IMR-90 (cell line): Measurements from ENCODE around the gene GK. TPM values are rescaled to one million over a fixed set of nuclear protein-coding genes. Genes with fewer than 3 reads are reported as not detected.

Experiments used
- ATAC-seq: fragments of 200-7000 bp; cut with Tn5 transposase; 2 replicates; pipeline ENCODE4 v1.9.1; 2020; ENCODE audit warnings: low read depth, mild to moderate bottlenecking, moderate library complexity
- BruUV-seq: library from RNA; stranded (reverse); fragments of 400-500 nt; replicated peaks from 2 replicates; lab custom pipeline; 2021; lab: Mats Ljungman, UMichigan
- CTCF ChIA-PET: fragments of 300-600 bp; formaldehyde crosslinking; extraction: SDS; loops from one replicate; lab custom pipeline; 2021; ENCODE audit warnings: antibody characterized with exemption; lab: Yijun Ruan, JAX
- POLR2A ChIA-PET: fragments of 300-600 bp; sonication (Branson Sonifier 250); formaldehyde crosslinking; loops from one replicate; lab custom pipeline; 2022; ENCODE audit warnings: antibody characterized with exemption; ENCODE audit not compliant: unreplicated experiment; lab: Charles Lee
- DNase-seq: peaks from one replicate; pipeline ENCODE4 v3.0.0; 2013
- H2AFZ ChIP-seq: replicated peaks from 2 replicates; pipeline ENCODE3; 2013; ENCODE audit warnings: low read length, mild to moderate bottlenecking; ENCODE audit not compliant: poor library complexity
- H2AK5ac ChIP-seq: 2 replicates; pipeline ENCODE4 v1.6.1; 2013; ENCODE audit warnings: low read depth, low read length, inconsistent platforms
- H2AK9ac ChIP-seq: replicated peaks from 2 replicates; pipeline ENCODE3; 2013; ENCODE audit warnings: mild to moderate bottlenecking, low read depth, low read length, moderate library complexity; ENCODE audit not compliant: poor library complexity
- H2BK120ac ChIP-seq: 2 replicates; pipeline ENCODE4 v1.6.1; 2013; ENCODE audit warnings: low read depth, low read length, inconsistent platforms
- H2BK15ac ChIP-seq: 3 replicates; pipeline ENCODE4 v1.6.1; 2013; ENCODE audit warnings: low read depth, low read length, inconsistent platforms
- H2BK20ac ChIP-seq: 2 replicates; pipeline ENCODE4 v1.6.1; 2013; ENCODE audit warnings: low read depth, mild to moderate bottlenecking, inconsistent platforms, low read length, moderate library complexity
- H2BK5ac ChIP-seq: 2 replicates; pipeline ENCODE4 v1.6.1; 2013; ENCODE audit warnings: mild to moderate bottlenecking, low read depth, low read length, inconsistent platforms; ENCODE audit not compliant: poor library complexity, severe bottlenecking
- H3K14ac ChIP-seq: replicated peaks from 2 replicates; pipeline ENCODE4 v1.6.1; 2013; ENCODE audit warnings: low read depth, low read length, inconsistent platforms
- H3K18ac ChIP-seq: 2 replicates; pipeline ENCODE4 v1.6.1; 2013; ENCODE audit warnings: low read depth, low read length, control low read depth
- H3K23ac ChIP-seq: 2 replicates; pipeline ENCODE4 v1.6.1; 2013; ENCODE audit warnings: low read depth, low read length, inconsistent platforms
- H3K27ac ChIP-seq: 2 replicates; pipeline ENCODE4 v1.5.1; 2013; ENCODE audit warnings: mild to moderate bottlenecking, control low read depth, low read length; ENCODE audit not compliant: insufficient read depth
- H3K27me3 ChIP-seq: 2 replicates; pipeline ENCODE4 v1.6.1; 2013; ENCODE audit warnings: low read length; ENCODE audit not compliant: control insufficient read depth, insufficient read depth
- H3K36me3 ChIP-seq: 2 replicates; pipeline ENCODE4 v1.6.1; 2013; ENCODE audit warnings: low read length, mixed read lengths; ENCODE audit not compliant: control insufficient read depth, insufficient read depth
- H3K4ac ChIP-seq: 2 replicates; pipeline ENCODE4 v1.6.1; 2013; ENCODE audit warnings: low read depth, low read length, inconsistent platforms
- H3K4me1 ChIP-seq: 2 replicates; pipeline ENCODE4 v1.6.1; 2013; ENCODE audit warnings: low read length, mixed read lengths; ENCODE audit not compliant: control insufficient read depth, insufficient read depth
- H3K4me2 ChIP-seq: 2 replicates; pipeline ENCODE4 v1.6.1; 2013; ENCODE audit warnings: low read depth, mild to moderate bottlenecking, control low read depth, low read length, moderate library complexity
- H3K4me3 ChIP-seq: 2 replicates; pipeline ENCODE4 v1.5.1; 2013; ENCODE audit warnings: low read depth, mild to moderate bottlenecking, control low read depth, low read length, moderate library complexity; ENCODE audit not compliant: insufficient read depth
- H3K56ac ChIP-seq: 2 replicates; pipeline ENCODE4 v1.6.1; 2013; ENCODE audit warnings: low read length, inconsistent platforms; ENCODE audit not compliant: insufficient read depth; ENCODE audit errors: extremely low read depth
- H3K79me1 ChIP-seq, 2 experiments: 2 replicates each; pipeline ENCODE4 v1.6.1; 2013; ENCODE audit warnings: low read length in 2 of 2, inconsistent platforms in 1 of 2, low read depth in 1 of 2
- H3K9ac ChIP-seq: 2 replicates; pipeline ENCODE4 v1.6.1; 2013; ENCODE audit warnings: low read depth, low read length, control low read depth
- H3K9me1 ChIP-seq: 2 replicates; pipeline ENCODE4 v1.6.1; 2013; ENCODE audit warnings: low read length, inconsistent platforms; ENCODE audit not compliant: insufficient read depth
- H3K9me3 ChIP-seq: 2 replicates; pipeline ENCODE4 v1.6.1; 2013; ENCODE audit warnings: low read length; ENCODE audit not compliant: control insufficient read depth, insufficient read depth
- H4K20me1 ChIP-seq: 2 replicates; pipeline ENCODE4 v1.6.1; 2013; ENCODE audit warnings: low read length, inconsistent platforms; ENCODE audit not compliant: insufficient read depth
- H4K5ac ChIP-seq: 2 replicates; pipeline ENCODE4 v1.6.1; 2013; ENCODE audit warnings: mild to moderate bottlenecking, low read depth, low read length, control low read depth
- H4K8ac ChIP-seq, 2 experiments: 2 replicates each; pipeline ENCODE4 v1.6.1; 2013; ENCODE audit warnings: low read depth in 2 of 2, low read length in 2 of 2, control low read depth in 1 of 2, inconsistent platforms in 1 of 2
- H4K91ac ChIP-seq: 2 replicates; pipeline ENCODE4 v1.6.1; 2013; ENCODE audit warnings: low read depth, low read length, inconsistent platforms; ENCODE audit not compliant: insufficient read depth
- CEBPB ChIP-seq: IDR thresholded peaks from 2 replicates; pipeline ENCODE4 v1.6.1; 2012; ENCODE audit warnings: low read depth, low read length, improper control_type of control experiment
- WGBS, 2 experiments: methylation state at CpG; one replicate each; pipeline versions ENCODE4 v1.1.5 to v1.1.7; 2013; ENCODE audit warnings: missing lambda C conversion rate in 2 of 2; ENCODE audit not compliant: insufficient read length in 1 of 2; ENCODE audit errors: extremely low coverage in 2 of 2; 5-methylcytosine and 5-hydroxymethylcytosine counted together
- dilution Hi-C: fragments of 300-500 bp; cut with HindIII; formaldehyde crosslinking; loops from one replicate; pipeline ENCODE4 v1.14.3; 2018; ENCODE audit warnings: low sequenced_read_pairs; ENCODE audit not compliant: unreplicated experiment
- in situ Hi-C: fragments of 300-500 bp; cut with MboI; formaldehyde crosslinking; loops from 3 replicates; pipeline ENCODE4 v1.14.3; 2019; ENCODE audit warnings: low sequenced_read_pairs, inconsistent platforms, mixed read lengths
- intact Hi-C: fragments of 100-400 bp; cut with micrococcal nuclease; formaldehyde crosslinking; loops from 2 replicates; pipeline ENCODE4 v1.10.0; 2022
- polyA plus RNA-seq, 3 experiments: library from polyadenylated mRNA; depleted of rRNA; stranded (reverse); fragments of >200 nt; gene quantifications; 2 replicates each; pipeline ENCODE4 v1.2.3, GENCODE V29; 2012; ENCODE audit warnings: low replicate concordance in 1 of 3
- total RNA-seq: library from RNA; depleted of rRNA; stranded (reverse); fragments of >200 nt; gene quantifications from 2 replicates; pipeline ENCODE4 v1.2.3, GENCODE V29; 2012
- TF ChIP-seq, protein P1 (sequence below): fragments of 150-350 bp; IDR thresholded peaks from 2 replicates; pipeline ENCODE4 v1.6.1; 2017; ENCODE audit warnings: mild to moderate bottlenecking, antibody characterized with exemption, low read length, low read depth
- TF ChIP-seq, protein P2 (sequence below): fragments of 150-350 bp; IDR thresholded peaks from 2 replicates; pipeline ENCODE4 v1.6.1; 2016; ENCODE audit warnings: low read depth, mild to moderate bottlenecking, low read length, moderate library complexity, borderline replicate concordance

GK gene
- total and polyA plus RNA-seq, 2 of the 4 experiments (the other 2 are of a cell fraction): 7.6 to 9.3 TPM

DNA sequence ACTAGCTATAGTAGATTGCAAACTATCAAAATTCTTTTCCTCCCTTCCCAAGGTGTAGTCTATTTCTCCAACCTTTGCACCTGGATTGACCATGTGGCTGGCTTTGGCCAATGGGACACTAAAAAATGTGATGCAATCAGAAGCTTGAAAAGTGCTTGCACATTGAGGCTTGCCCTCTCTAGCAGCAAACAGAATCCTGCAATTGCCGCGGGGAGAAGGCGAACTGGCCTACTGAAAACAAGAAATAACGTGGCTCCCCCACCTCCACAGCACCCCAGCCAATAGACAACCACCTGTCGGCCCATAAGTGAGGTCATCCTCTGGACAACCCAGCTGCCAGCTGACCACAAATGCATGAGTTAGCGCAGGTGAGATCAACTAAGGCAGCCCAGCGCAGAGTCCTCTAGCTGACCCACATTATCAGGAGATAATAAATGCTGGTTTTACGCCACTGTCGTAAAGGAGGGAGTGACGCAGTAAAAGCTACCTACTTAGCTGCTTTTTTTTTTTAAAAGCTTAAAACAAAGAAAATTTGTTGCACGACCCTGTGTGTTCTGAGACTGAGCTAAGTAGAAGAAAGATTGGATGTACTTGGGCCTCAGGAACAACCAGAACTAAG is 95.2 kb downstream of the GK start:
- no peak overlapping the region for H4K8ac ChIP-seq
- ChIA-PET CTCF (no interaction called here), POLR2A (interaction anchor here (1.0 kb wide), 1 partner anchor 9 kb away, joined by 3 read pairs; no protein-coding TSS in a partner anchor)
- no peak overlapping the region for H2AFZ ChIP-seq
- H3K23ac ChIP-seq: no peak overlapping the region
- no peak overlapping the region for H3K18ac ChIP-seq
- intact Hi-C loops: no loop called here
- no peak overlapping the region for H4K91ac ChIP-seq
- no peak overlapping the region for H2BK5ac ChIP-seq
- H3K27me3 ChIP-seq: no peaks in the 10 kb centered on the region
- H2BK15ac ChIP-seq: no peak overlapping the region
- DNase-seq: no peak
- H3K9me1 ChIP-seq: no peaks in the 10 kb centered on the region
- H3K27ac ChIP-seq: no peak overlapping the region
- no peak overlapping the region for H2AK9ac ChIP-seq
- TF ChIP-seq, protein P1, sequence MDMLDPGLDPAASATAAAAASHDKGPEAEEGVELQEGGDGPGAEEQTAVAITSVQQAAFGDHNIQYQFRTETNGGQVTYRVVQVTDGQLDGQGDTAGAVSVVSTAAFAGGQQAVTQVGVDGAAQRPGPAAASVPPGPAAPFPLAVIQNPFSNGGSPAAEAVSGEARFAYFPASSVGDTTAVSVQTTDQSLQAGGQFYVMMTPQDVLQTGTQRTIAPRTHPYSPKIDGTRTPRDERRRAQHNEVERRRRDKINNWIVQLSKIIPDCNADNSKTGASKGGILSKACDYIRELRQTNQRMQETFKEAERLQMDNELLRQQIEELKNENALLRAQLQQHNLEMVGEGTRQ: no peak
- TF ChIP-seq, protein P2, sequence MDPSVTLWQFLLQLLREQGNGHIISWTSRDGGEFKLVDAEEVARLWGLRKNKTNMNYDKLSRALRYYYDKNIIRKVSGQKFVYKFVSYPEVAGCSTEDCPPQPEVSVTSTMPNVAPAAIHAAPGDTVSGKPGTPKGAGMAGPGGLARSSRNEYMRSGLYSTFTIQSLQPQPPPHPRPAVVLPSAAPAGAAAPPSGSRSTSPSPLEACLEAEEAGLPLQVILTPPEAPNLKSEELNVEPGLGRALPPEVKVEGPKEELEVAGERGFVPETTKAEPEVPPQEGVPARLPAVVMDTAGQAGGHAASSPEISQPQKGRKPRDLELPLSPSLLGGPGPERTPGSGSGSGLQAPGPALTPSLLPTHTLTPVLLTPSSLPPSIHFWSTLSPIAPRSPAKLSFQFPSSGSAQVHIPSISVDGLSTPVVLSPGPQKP: no peak
- TF ChIP-seq CEBPB: 0 out of 2 replicates have a peak, but pooled peaks have one; percentile 6
- no peak overlapping the region for H3K9ac ChIP-seq
- no peak overlapping the region for H3K4me2 ChIP-seq
- H3K56ac ChIP-seq: no peak overlapping the region
- H3K4ac ChIP-seq: no peak overlapping the region
- H3K36me3 ChIP-seq: no peaks in the 10 kb centered on the region
- WGBS, 2 experiments: 100% methylated on average over 4 of the region's 11 CpGs; no CpG with 5 or more reads in 1 of the 2 experiments
- no peaks in the 10 kb centered on the region for H4K20me1 ChIP-seq
- BruUV-seq: no TSS peak
- H3K79me1 ChIP-seq: no peaks in the 10 kb centered on the region
- H2AK5ac ChIP-seq: no peak overlapping the region
- H2BK120ac ChIP-seq: no peak overlapping the region
- no peak overlapping the region for H3K4me3 ChIP-seq
- dilution Hi-C loops: no loop called here
- H2BK20ac ChIP-seq: no peak overlapping the region
- no peaks in the 10 kb centered on the region for H3K4me1 ChIP-seq
- no peak overlapping the region for H4K5ac ChIP-seq
- no peak overlapping the region for H3K14ac ChIP-seq
- no peak for ATAC-seq
- no peaks in the 10 kb centered on the region for H3K9me3 ChIP-seq
- in situ Hi-C loops: no loop called here
